Measurements from ENCODE around the gene RANBP6. TPM values are rescaled to one million over a fixed set of nuclear protein-coding genes. Genes with fewer than 3 reads are reported as not detected.

The RANBP6 gene
- 19.0 and 29.4 TPM in 2 replicates for total RNA-seq

DNA sequence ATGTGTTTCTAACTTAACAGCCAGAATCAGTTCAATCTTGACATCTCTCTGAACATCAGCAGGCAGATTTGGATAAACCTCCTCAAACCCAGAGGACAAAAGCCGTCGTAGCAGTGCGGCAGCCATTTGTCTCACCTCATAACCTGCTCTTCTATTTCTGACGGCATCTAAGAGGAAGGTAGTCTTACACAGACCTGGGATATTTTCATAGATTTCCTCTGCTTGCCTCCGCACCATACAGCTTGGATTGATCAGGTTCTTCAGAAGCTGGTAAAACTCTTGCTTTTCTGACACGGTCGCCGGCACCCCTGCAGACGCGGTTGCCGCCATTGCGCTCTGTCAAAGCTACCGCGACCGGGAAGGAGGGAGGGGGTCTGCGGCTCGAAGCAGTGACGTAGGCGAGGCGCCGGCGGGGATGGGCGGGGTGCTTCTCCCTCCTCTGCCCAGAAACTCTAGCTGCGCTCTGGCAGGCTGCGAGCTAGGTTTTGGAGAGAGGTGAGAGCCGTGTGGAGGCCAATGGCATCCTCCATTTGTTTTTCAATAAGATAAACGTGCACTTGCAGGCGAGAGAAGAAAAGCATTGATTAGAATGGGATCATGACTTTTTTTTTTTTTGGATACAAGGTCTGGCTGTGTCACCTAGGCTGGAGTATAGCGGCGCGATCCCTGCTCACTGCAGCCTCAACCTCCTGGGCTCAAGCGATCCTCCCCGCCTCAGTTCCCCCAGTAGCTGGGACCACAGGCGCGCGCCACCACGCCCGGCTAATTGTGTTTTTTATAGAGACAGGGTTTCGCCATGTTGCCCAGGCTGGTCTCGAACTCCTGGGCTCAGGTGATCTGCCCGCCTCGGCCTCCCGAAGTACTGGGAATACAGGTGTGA lies at the start of gene RANBP6:
Gene RANBP6 (minus strand): TSS at position 347 of the 880 bp plus-strand sequence. CDS start 17 bp downstream, at position 330.

Other genes with a start within 250 kb of the RANBP6 start
- 17.6 and 24.3 TPM in 2 replicates for gene ERMP1, start 182.5 kb downstream of the RANBP6 start, total RNA-seq
- gene MLANA, start 124.7 kb downstream of the RANBP6 start, total RNA-seq: not detected in 2 replicates
- 22.5 and 29.1 TPM in 2 replicates for gene IL33, start 200.2 kb upstream of the RANBP6 start, total RNA-seq

Data from myometrial cell (primary cell).